ENCODE data around the gene TGFBR3L. TPM values are rescaled to one million over a fixed set of nuclear protein-coding genes. Genes with fewer than 3 reads are reported as not detected.

Gene TGFBR3L
- total and polyA plus RNA-seq, 10 of the 15 experiments (the other 5 are each of a cell fraction or from before 2014, with no cell fraction given): 0.20 to 0.23 TPM; not detected in 8

- TF ChIP-seq CEBPZ (IDR thresholded peaks at IDR 0.05; ENCODE audit: low read depth, low read length): no peak
- TF ChIP-seq USF2 (IDR thresholded peaks at IDR 0.05; ENCODE audit: borderline replicate concordance, low read depth, low read length): no peak
- TF ChIP-seq ZNF592 (IDR thresholded peaks at IDR 0.05): no peak
- no peak for TF ChIP-seq NR2C1 (IDR thresholded peaks at IDR 0.05)
These were observed 50.7 kb downstream of the TGFBR3L start (continued) for GRCh38 chr19:7965259-7965841.

Measured in GM12878 (cell line).